Prostate gland (tissue), 2 donors: ENCODE measurements around the gene GPAT3.

Experiments
- POLR2A ChIP-seq: fragments of 450-650 bp; IDR thresholded peaks from one replicate; pipeline ENCODE4 v1.6.1; 2016; ENCODE audit warnings: antibody characterized with exemption, mild to moderate bottlenecking
- POLR2AphosphoS5 ChIP-seq: sonication (generic); formaldehyde crosslinking; IDR thresholded peaks from one replicate; pipeline ENCODE4 v1.6.1; 2017; ENCODE audit warnings: antibody characterized with exemption
- TF ChIP-seq, protein P1 (sequence below), 4 experiments: fragments of 200-600 bp in 2 of 4; fragments of 450-650 bp in 2 of 4; sonication (generic) in 2 of 4; IDR thresholded peaks; 1 replicate in 3 of 4; 2 replicates in 1 of 4; pipeline ENCODE4 v1.5.1; 2016 to 2019; ENCODE audit warnings: antibody characterized with exemption in 4 of 4, mild to moderate bottlenecking in 2 of 4, moderate library complexity in 2 of 4

DNA sequence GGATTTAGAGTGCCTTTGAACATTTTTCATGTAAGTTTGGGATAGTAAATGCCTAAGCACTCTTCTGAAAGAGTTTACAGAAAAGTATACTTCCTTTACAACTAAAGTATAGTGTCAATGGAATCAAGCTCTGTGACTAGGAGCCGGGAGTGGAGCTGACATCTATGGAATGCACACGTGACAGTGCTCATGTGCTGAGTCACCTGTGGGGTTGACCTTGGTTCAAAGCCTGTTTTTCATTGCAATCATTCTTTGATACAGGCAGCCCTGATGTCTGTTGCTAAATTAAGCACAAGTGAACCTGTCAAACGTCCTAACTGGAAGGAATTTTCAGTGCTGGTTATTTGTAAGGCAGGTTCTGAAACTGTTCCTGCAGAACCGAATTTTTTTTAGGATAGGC is 82.5 kb downstream of the GPAT3 start:
- TF ChIP-seq POLR2A (no peak), POLR2AphosphoS5 (no peak)
- TF ChIP-seq, protein P1, sequence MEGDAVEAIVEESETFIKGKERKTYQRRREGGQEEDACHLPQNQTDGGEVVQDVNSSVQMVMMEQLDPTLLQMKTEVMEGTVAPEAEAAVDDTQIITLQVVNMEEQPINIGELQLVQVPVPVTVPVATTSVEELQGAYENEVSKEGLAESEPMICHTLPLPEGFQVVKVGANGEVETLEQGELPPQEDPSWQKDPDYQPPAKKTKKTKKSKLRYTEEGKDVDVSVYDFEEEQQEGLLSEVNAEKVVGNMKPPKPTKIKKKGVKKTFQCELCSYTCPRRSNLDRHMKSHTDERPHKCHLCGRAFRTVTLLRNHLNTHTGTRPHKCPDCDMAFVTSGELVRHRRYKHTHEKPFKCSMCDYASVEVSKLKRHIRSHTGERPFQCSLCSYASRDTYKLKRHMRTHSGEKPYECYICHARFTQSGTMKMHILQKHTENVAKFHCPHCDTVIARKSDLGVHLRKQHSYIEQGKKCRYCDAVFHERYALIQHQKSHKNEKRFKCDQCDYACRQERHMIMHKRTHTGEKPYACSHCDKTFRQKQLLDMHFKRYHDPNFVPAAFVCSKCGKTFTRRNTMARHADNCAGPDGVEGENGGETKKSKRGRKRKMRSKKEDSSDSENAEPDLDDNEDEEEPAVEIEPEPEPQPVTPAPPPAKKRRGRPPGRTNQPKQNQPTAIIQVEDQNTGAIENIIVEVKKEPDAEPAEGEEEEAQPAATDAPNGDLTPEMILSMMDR (IDR thresholded peaks at IDR 0.05) = no peak
